Frontal cortex (tissue), 4 donors: ENCODE results near the gene TSGA10. TPM values are rescaled to one million over a fixed set of nuclear protein-coding genes. Genes with fewer than 3 reads are reported as not detected.
A peak's percentile ranks its signal among the peaks of the same experiment; 100 is the strongest.
"Not testable (repeated sequence)": the region's sequence is repeated elsewhere in the genome, so short reads cannot be mapped to it uniquely, and the experiment has no call there.

Experiments
- DNase-seq, 2 donors: peaks; one replicate each; pipeline ENCODE4 v3.0.0; 2012; ENCODE audit warnings: low spot score in 2 of 2
- FAIRE-seq: peaks from 2 replicates; lab custom pipeline; 2012; peaks lifted over from hg19 to GRCh38; lab: Jason Lieb, UNC
- total RNA-seq: library from RNA; depleted of rRNA; stranded (reverse); fragments of >200 nt; gene quantifications from one replicate; pipeline ENCODE4 v1.2.3, GENCODE V29; 2014
- donor health status: control.
- donor health status: control.
- donor health status: control.

Gene TSGA10
- total RNA-seq, 1 donor from 2014 or later, result 16.7 TPM

DNA sequence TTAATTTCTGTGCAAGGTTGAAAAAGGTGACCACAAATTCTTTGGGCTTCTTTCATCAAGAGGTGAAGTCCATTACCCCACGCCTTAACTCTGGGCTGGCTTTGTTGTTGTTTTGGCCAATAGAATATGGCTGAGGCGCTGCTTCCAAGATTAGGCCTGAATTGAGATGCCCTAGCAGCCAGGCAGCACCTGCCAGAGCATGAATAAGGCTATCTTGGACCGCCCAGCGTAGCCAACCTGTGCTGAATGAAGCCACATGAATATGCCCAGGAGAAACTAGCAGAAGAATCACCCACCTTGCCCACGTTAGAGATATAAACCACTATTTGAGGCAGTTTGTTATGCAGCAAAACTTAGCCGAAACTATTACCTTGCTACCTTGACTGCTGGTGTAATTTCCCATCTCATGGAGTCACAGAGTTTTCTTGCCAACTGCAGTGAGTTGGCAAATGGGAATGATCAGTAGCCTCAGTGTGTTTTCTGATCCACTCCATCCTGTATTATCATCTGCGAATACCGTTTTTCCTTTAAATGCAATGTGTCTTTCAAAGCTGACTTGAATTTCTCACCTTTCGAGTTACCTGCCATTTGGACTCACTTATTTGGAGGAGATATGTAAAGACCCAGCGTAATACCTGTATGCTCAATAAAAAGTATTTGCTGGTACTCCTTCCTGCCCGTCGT is 679 bp downstream of the TSGA10 start:
- FAIRE-seq, result no peak
- DNase-seq, result peak in 1 of 2 donors; percentile 38

DNA sequence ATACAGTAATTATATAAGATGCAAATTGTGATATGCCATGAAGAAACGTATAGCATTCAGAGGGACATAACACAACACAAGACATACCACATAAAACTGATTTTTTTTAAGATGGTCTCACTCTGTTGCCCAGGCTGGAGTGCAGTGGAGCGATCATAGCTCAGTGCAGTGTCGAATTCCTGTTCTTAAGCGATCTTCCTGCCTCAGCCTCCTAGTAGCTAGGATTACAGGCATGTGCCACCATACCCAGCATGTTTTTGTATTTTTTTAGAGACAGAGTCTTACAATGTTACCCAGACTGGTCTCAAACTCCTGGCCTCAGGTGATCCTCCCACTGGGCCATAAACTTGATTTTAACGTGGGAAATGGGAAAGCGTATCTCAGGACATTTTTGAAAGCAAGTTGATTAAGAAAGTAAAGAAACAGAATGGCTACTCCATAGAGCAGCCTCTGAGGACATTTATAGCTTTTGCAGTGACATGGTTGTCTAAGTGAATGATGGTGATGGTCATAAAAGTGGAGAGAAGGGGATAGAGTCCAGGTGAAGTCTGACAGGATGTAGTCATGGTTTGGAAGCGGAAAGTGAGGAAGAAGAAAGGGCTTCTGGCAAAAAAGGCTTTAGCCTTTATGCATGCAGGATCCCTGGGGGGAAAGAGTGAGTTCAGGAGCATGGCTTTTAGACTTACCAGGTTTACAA is 2.4 kb downstream of the TSGA10 start:
- DNase-seq, result no peak
- FAIRE-seq, result no peak

GRCh38 chr2:99150706-99151105 is 4.0 kb downstream of the TSGA10 start:
- no peak for DNase-seq

GRCh38 chr2:99141110-99142108 is 13.3 kb downstream of the TSGA10 start, which contains the start of gene C2orf15:
Gene C2orf15, plus strand, starts transcription at chr2:99141707. Its CDS starts 8,852 bp downstream, at chr2:99150559.
- FAIRE-seq (no peak), DNase-seq (peak; percentile 85 to 86)

More at GRCh38 chr2:99150706-99151105, 4.0 kb downstream of the TSGA10 start:
- FAIRE-seq, result no peak

- DNase-seq, result no peak
- FAIRE-seq, result no peak
Observed at GRCh38 chr2:99140860-99141109, 14.0 kb downstream of the TSGA10 start.

DNA sequence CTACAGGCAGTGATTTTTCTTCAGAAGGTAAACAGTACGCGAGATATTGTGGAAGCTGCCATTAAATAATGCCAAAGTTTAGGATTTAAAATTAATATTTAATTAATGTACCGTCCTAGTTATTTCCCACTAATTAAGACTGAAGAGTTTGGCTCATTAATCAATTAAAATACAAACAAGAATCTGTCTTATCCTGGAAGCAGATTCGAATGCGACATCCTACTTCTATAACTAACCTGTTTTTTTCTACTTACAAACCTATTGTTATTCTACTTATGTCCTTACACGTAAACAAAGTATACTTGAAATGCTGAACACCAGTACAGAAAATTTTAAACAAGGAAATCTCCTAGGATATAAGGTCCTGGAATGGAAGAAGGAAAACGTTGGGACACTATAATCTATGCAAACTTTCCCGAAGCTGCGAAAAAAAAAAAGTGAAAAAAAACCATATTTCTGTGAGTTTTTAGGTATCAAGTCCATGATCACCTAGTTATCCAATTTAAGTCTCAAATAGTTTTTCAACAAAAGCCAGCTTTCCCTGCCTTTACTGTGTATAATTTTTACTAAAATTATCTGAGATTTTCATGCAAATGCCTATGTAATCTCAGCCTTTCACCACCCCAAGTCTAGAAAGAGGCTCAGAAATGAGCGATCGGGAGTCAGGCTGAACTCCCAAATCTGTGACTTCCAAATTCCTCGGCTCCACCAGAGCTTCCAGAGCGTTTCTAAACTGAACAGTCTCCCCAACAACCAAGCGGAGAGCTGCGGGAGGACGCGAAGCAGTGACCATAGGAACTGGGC is 14.5 kb downstream of the TSGA10 start:
- DNase-seq (no peak), FAIRE-seq (no peak)

DNA sequence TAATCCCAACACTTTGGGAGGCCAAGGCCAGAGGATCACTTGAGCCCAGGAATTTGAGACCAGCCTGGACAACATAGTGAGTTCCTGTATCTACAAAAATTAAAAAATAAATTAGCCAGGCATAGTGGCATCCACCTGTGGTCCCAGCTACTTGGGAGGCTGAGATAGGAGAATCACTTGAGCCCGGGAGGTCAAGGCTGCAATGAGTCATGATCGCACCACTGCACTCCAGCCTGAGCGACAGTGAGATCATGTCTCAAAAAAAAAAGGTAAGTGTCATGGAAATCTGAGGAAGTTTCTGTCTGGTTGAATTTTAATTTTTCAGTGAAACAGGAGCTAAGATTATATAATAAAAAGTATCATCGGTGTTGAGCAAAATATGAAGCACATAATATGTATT is 15.7 kb downstream of the TSGA10 start:
- no peak for FAIRE-seq
- no peak for DNase-seq

DNA sequence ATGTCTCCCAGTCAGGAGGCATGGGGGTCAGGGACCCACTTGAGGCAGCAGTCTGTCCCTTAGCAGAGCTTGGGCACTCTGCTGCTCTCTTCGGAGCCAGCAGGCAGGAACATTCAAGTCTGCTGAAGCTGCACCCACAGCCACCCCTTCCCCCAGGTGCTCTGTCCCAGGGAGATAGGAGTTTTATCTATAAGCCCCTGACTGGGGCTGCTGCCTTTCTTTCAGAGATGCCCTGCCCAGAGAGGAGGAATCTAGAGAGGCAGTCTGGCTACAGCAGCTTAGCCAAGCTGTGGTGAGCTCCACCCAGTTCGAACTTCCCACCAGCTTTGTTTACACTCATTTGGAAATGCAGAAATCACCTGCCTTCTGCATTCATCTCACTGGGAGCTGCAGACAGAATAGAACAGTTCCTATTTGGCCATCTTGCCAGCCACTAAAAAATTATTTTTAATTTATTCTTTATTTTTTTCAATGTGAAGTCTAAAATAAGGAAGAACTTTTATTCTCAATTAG is 19.6 kb downstream of the TSGA10 start:
- not testable (repeated sequence) for FAIRE-seq, DNase-seq

DNA sequence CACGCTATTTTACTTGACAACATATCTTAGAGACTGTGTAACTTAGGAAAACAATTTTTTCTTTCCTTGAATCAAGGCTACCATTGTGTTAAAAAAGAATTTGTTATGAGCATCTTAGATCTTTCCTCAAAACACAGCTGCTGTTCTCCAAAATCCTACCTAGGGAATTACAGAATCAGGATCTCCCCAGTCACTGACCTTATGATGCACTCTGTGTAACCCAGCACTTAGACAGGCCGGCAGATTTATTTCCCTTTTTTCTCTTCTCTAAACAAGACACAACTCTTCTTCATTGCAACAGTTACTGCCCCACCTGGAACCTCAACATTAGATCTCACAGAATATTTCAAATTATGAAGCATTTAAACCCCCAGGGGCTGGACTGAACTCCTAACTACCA is 26.8 kb downstream of the TSGA10 start:
- no peak for FAIRE-seq
- no peak for DNase-seq

GRCh38 chr2:99112617-99113016 is 42.1 kb downstream of the TSGA10 start:
- no peak for DNase-seq
- no peak for FAIRE-seq

- FAIRE-seq, result peak; percentile 64
- DNase-seq, result no peak
Observed at GRCh38 chr2:99111945-99112344, 42.8 kb downstream of the TSGA10 start.

DNA sequence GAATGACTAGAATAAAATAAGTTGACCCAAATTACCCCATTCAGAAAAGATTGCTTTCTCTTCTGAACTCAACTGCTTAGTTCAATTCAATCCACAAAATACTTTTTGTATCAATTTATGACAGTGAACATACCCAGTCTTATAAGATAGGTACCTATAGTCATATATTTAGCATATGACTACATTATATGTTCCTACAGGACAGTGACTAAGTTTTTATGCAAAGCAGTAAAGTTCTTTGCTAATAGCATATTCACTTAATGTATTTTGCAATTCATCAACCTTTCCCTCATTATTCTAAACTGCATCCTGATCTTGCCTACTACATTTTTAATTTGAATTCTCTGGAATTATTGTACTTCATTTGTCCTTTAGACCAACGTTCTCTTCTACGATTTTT is 43.5 kb downstream of the TSGA10 start:
- DNase-seq, result no peak
- FAIRE-seq, result no peak

DNA sequence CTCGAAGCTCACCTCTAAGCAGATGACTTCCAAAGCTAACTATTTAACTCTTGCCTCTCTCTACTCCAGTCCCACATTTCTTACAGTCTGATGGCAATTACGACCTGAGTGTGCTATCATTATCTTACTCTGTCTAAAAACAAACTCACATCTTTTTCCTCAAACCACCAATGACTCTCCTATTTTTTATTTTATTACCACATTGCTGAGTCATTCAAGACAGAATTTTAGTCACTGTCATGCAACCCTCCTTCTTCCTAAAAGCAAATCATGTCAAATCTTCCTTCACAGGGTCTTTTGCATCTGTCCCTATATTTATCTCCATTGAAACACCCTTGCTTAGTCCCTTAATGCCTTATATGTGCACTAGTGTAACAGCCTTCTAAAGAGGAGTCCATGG is 47.8 kb downstream of the TSGA10 start:
- FAIRE-seq (no peak), DNase-seq (no peak)

DNA sequence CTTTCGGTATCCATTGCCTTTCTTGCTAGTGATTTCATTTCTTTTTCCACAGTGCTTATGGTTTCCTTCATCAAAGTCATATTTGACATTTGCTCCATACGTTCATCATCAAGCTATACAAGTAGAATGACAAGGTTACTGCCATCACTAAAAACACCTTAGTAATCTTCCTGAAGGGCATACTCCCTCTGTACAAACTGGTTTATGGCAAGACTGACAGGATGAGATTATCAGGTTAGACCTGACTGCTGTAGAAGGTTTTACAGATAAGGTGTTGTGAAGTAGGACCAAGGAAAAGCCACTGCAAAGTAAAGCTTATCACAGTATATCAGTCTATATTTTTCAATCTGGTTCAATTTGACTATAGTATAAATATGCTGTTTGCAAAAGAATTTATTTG is 50.7 kb downstream of the TSGA10 start:
- FAIRE-seq, result no peak
- DNase-seq, result no peak

DNA sequence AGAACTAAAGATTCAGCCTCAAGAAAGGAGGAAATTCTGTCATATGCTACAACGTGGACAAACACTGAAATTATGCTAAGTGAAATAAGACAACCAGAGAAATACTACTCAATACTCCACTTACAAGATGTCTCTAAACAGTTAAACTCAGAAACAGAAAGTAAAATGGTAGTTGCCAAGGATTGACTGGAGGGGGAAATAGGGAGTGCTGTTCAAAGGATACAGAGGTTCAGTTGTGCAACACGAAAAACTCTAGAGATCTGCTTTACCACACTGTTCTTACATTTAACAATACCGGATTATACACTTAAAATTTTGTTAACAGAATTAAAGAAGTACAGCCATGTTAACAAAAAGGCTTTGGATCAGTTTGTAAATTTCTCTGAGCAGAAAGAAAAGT is 53.0 kb downstream of the TSGA10 start:
- peak in 1 of 2 donors; percentile 8 for DNase-seq
- no peak for FAIRE-seq

GRCh38 chr2:99096728-99097127 is 58.0 kb downstream of the TSGA10 start:
- FAIRE-seq (no peak), DNase-seq (no peak)

DNA sequence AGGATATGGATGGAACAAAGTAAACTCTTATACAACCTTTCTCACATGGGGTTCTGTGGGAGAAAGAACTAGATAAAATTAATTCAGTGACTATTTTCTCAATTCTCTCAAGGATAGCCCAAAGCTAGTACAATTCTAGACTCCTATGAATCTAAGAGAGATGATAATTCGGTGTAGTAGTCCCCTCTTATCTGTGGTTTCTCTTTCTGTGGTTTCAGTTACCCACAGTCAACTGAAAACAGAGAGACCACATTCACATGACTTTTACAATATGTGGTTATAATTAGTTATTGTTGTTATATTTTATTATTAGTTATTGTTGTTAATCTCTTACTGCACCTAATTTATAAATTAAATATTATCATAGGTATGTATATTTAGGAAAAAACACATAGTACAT is 66.7 kb downstream of the TSGA10 start:
- DNase-seq (no peak), FAIRE-seq (no peak)

GRCh38 chr2:99086385-99086784 is 68.4 kb downstream of the TSGA10 start:
- FAIRE-seq, result no peak

DNA sequence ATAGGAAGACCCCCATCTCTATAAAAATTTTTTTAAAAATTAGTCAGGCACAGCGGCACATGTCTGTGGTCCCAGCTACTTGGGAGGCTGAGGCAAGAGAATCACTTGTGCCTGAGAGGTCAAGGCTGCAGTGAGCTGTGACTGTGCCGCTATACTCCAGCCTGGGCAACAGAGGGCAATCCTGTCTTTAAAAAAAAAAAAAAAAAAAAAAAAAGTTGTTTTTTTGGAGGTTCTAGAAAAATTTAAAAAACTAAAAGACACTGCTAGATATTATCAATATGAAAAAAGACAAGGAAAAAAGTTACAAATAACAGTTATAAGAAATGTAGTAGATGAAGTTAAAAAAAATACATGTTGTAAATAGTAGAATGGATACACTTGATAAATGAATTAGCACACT is 69.3 kb downstream of the TSGA10 start:
- FAIRE-seq, result peak; percentile 89
- no peak for DNase-seq

More at GRCh38 chr2:99086385-99086784, 68.4 kb downstream of the TSGA10 start:
- DNase-seq, result no peak
